HG03045 (cell line): Measurements from ENCODE around the gene AQP3.
"Not testable (repeated sequence)": the region's sequence is repeated elsewhere in the genome, so short reads cannot be mapped to it uniquely, and the experiment has no call there.

ENCODE experiments used
- ATAC-seq: cut with Tn5 transposase; IDR thresholded peaks from one replicate; pipeline ENCODE4 v1.9.1; 2021; ENCODE audit warnings: mild to moderate bottlenecking, moderate library complexity; ENCODE audit not compliant: unreplicated experiment

Gene AQP3

DNA sequence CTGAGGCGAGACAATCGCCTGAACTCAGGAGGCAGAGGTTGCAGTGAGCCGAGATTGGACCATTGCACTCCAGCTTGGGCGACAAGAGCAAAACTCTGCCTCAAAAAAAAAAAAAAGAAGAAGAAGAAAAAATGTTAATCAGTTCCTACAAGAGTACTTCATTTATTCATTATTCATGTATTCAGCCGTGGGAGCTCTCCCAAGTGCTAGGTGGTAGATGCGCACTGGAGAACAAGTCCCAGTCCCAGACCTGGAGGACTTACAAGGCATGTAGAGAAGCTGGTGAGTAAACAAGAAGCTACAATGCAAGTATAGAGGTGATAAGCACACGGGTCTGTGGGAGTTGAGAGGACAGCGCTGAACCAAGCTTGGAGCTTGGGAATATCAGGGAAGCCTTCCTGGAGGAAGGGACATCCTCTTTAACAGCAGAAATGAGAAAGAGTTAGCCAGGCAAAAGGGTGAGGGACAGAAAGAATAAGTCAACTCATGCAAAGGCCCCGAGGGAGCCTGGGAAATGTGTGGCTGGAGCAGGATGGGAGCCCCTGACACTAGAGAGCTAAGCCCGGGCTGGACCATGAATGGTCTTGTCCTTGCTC lies 27.6 kb downstream of the AQP3 start:
- no peak for ATAC-seq

DNA sequence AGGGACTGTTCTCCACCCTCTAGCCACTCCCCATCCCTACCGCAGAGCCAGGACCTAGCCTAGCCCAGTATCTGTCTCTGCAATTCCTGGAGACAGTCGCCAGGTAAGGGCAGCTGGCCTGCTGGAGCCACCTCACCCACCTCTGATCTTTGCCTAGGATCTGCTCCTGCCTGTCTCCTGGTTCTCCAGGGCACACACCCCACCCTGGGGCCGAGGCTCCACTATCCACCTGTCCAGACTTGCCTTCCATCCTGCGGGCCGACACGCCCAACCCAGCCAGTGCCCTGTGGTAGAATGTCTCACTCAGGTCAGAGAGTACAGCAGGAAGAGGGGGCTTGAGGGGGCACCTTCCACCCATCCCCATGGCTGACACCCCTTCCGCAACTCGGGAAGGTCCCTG lies 29.3 kb downstream of the AQP3 start:
- ATAC-seq: no peak

GRCh38 chr9:33416996-33417395 lies 30.4 kb downstream of the AQP3 start:
- ATAC-seq: no peak

- ATAC-seq: no peak
These were observed 31.8 kb downstream of the AQP3 start for GRCh38 chr9:33415501-33416038.

DNA sequence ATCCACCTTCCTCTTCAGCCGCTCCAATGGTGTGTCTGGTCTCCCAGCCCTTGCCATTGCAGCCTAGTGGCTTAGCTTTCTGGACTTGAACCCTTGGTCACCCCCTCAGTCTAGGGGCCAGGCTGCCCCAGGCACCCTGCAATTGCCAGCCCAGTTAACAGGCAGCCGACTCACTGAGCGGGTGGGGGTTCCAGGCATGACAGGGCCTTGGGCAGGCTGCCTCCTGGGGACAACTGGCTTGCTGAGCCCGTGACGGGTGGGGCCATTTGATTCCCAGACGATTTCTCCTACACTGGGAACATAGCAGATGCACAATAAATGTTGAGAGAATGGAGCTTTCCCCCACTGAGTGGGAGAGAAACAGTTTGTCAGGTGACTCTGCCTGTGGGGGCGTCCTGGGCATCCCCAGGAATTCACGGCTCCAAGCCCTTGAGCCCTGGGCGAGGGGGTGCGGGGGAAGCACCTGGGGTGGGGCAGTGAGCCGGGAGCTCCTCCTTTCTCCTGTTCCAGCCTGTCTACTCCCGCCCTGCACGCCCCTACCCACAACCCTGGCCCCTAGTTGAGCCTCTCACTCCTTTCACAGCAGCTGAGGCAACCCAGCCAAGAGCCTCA lies 32.4 kb downstream of the AQP3 start:
- ATAC-seq: no peak

- ATAC-seq: no peak
These were observed 33.1 kb downstream of the AQP3 start for GRCh38 chr9:33414268-33414667.

DNA sequence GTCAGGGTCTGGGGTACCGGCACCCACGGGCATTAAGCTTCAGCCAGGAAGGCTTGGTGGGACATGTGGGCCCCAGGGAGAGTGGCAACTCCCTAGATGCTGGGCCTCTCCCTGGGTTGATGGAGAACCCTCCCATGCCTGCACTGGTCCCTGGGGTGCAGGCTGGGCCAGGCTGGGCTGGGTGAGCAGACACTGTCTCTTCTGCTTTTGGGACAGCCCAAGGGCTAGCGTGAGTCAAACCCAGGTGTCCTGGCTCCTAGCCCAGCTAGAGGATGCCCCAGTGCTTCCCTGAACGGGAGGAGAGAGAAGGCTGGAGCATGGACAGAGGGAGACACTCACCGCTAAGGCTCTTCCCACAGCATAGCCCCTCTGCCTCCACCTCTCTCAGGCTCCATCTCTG lies 39.3 kb downstream of the AQP3 start:
- ATAC-seq: no peak

DNA sequence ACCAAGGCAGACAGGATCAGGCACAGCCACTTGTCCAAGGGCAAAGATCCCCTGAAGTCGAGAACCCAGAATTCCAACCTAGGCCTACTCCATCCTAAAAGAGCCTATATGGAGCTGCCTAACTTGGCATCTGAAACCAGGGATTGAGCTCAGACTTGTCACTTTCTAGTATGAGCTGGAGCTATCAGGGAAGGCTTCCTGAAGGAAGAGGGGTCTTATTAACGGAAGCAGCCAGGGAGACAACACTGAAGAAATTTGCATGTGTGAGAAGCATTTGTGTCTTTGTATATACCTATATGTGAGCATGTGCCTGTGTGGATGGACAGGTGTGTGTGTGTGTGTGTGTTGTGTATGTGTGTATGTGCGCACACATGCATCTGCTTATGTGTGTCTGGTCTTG lies 40.3 kb downstream of the AQP3 start:
- ATAC-seq: no peak

GRCh38 chr9:33404788-33405362 lies 42.5 kb downstream of the AQP3 start:
- ATAC-seq: no peak

DNA sequence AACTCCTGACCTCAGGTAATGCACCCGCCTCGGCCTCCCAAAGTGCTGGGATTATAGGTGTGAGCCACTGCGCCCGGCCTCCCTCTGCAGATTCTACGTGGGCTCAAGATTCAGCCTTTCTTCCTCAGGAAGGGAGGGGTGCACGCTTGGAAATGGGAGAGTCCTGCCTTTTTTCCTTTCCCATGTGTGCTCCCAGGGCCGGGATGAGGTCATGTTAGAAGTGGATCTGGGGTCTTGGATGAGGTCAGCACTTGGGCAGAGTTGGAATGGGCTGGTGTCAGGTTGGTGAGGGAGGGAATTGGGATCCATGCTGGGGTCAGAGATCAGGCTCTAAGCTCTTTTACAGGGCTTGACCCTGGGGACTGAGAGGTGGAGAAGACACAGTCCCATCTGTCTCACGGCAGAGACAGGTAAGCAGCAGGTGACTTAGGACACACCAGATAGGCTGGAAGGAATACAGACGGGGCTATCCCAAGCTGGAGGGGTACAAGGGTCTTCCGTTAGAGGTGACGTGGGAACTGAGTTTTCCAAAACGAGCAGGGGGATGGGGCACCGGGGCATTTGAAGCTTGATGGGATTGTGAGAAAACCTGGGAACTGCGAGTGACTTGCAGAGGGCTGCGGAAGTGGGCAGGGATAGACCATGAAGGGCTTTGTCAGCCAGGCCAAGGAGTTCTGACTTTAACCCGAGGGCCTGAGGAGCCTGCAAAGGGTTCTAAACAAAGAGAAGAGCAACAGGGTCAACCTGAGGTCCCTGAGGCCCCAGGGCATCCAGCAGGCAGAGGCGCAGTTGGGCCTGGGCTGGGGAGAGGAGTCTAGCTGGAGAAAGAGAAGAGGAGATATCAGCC lies 43.2 kb downstream of the AQP3 start:
- no peak for ATAC-seq

GRCh38 chr9:33402371-33402770 lies 45.0 kb downstream of the AQP3 start, which contains the start of gene AQP7:
Gene AQP7 (minus strand): TSS chr9:33402568. CDS start chr9:33401262, 1,306 bp downstream.
- not testable (repeated sequence) for ATAC-seq

DNA sequence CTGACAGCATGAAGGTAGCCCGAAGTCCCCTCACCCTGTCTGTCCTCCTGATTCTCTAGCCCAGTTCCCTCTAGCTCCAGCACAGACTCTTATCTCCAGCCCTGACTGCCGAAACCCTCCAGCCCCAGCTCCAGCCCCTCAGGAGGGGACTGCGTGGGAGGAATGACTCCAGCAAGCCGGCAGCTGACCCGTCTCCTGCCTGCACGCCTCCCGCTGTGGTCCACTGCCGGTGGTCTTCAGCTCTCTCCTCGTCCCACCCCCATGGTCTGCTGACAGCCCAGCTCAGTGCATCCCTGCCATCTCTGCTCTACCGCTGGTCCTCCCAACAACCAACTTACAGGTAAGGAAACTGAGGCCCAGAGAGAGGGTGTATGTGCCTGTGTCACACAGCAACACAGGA lies 45.6 kb downstream of the AQP3 start:
- not testable (repeated sequence) for ATAC-seq

GRCh38 chr9:33399047-33399446 lies 48.3 kb downstream of the AQP3 start:
- not testable (repeated sequence) for ATAC-seq

GRCh38 chr9:33397801-33398200 lies 49.6 kb downstream of the AQP3 start:
- not testable (repeated sequence) for ATAC-seq

DNA sequence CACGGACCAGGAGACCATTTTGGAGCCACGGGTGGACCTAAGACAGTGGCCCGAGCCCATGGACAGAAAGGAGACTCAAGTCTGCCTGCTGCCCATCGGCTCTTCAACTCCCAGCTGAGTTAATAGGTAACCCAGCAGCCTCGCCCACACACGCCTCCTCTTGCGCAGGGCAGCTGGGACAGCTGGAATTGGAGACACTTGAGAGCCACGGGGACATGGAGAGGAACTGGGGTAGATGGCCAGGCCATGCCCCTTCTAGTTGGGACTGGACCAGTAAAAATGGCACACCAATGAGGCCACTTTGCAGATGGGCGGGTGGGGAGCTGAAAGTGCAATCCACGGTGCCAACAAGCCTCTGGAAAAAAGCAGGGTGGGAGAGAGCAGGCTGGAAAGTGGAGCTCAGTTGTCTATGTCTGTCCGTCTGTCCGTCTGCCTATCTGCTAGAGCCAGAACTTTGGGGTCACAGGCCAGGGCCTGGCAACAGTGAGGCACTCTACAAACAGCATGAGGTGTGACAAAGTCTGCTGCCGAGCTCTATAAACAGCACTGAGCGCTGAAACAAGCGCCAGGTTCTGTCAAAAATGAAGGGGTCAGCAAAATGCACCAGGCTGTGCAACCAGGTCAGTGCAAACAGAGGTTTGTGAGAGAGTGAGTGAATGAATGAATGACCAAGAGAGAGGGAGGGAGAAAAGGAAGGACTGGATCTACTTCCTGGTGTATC lies 52.1 kb downstream of the AQP3 start:
- not testable (repeated sequence) for ATAC-seq

DNA sequence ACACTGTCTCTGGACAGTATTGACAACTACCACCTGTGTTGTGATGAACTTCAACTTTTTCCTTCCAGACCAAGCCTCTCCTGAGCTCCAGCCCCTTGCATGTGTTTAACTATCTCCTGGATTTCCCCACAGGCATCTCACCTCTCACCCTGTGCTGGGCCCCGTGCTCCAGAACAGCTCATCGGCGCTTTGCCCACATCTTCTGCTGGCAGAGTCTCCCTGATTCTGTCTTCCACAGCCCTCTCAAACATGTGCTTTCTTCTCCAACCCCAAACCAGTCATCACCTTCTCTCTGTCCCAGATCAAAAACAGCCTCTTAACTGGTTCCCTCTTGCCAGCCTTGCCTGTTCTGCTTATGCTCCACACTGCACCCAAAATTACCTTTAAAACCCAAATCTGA lies 53.4 kb downstream of the AQP3 start:
- ATAC-seq: not testable (repeated sequence)

GRCh38 chr9:33393581-33393980 lies 53.8 kb downstream of the AQP3 start:
- ATAC-seq: no peak

- not testable (repeated sequence) for ATAC-seq
These were observed 54.8 kb downstream of the AQP3 start for GRCh38 chr9:33392591-33393021.
